WTC11 (cell line): ENCODE results near the gene ZNF75A.

Experiments
- CTCF ChIP-seq: fragments of 200-600 bp; IDR thresholded peaks from 2 replicates; pipeline ENCODE4 v1.8.0; 2022; ENCODE audit warnings: antibody characterized with exemption
- ELF4 ChIP-seq: sonication (generic); formaldehyde crosslinking; IDR thresholded peaks from 2 replicates; pipeline ENCODE4 v1.8.1; 2022; ENCODE audit warnings: low read depth, mild to moderate bottlenecking, moderate library complexity, missing genetic modification reagents
- GABPB1 ChIP-seq: sonication (generic); formaldehyde crosslinking; IDR thresholded peaks from 2 replicates; pipeline ENCODE4 v1.8.1; 2023; ENCODE audit warnings: mild to moderate bottlenecking, missing genetic modification reagents
- NFYB ChIP-seq: sonication (generic); formaldehyde crosslinking; conservative IDR thresholded peaks from 2 replicates; pipeline ENCODE4 v1.8.0; 2022; ENCODE audit warnings: low read depth, missing genetic modification reagents
- ZNF232 ChIP-seq: sonication (generic); formaldehyde crosslinking; IDR thresholded peaks from 2 replicates; pipeline ENCODE4 v1.8.0; 2022; ENCODE audit warnings: mild to moderate bottlenecking, missing genetic modification reagents
- ZNF512 ChIP-seq: sonication (generic); formaldehyde crosslinking; IDR thresholded peaks from 2 replicates; pipeline ENCODE4 v1.8.1; 2022; ENCODE audit warnings: missing genetic modification reagents, borderline replicate concordance

DNA sequence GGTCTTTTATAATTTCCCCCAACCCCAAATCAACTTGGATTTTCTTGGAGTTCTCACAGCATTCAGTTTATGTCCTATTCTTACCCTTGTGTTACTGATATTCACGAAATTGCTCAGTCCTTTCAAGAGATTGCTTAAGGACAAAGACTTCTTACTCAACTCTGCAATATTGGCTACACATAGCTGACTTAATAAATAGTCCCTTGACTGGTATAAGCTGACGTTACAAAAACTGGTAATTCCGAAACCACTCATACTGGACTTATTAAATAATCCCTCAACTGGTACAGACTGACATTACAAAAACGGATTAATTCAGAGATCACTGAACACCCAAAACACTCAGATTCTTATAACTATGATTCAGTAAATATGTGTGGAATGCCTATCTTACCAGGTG is 927 bp upstream of the ZNF75A start:
- TF ChIP-seq ZNF512 (CRISPR knock-in tag), result no peak
- no peak for TF ChIP-seq NFYB
- TF ChIP-seq ELF4 (CRISPR knock-in tag), result no peak
- no peak for TF ChIP-seq GABPB1 (CRISPR knock-in tag)
- TF ChIP-seq CTCF, result no peak
- TF ChIP-seq ZNF232 (CRISPR knock-in tag), result no peak
